NCI-H1417 (cell line): ENCODE measurements around the gene GLRX5.

ENCODE experiments used
- DNase-seq, 3 experiments: peaks; one replicate each; lab custom pipeline; 2025; lab: John Stamatoyannopoulos, UW

GLRX5 gene

DNA sequence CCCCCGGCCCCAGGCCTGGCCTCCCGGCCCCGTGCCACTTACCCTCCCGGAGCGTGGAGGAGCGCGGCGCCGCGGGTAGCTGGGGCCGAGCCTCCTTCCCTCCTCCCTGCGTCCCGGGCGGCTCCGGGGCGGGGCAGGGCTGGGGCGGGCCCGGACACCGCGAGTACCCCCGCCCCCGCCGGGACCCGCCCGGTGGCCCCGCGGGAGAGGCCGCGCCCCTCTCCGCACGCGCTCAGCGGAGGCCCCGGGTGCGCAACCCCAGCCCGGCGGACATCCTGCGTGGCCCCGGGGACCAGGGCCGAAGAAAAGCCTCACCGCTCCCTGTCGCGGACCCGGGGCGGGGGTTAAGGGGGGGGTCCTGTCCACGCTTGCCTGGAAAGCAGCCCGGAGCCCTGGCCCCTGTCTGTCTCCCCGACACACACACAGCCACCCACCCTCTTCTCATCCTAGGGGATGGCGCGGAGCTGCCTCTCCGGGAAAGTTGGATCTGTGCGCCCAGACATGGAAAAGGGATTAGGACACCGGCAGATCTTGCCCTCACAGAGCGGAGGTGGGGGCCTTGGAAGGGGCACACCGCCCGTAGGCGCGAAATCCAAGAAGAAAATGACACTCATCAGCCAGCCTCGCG lies 18.2 kb upstream of the GLRX5 start, which contains the start of gene SYNE3:
SYNE3 (minus strand) TSS at position 97 of the 628 bp plus-strand sequence. CDS start 40,829 bp downstream, outside the sequence.
- DNase-seq = peak; percentile 15 to 66 (median 64)

DNA sequence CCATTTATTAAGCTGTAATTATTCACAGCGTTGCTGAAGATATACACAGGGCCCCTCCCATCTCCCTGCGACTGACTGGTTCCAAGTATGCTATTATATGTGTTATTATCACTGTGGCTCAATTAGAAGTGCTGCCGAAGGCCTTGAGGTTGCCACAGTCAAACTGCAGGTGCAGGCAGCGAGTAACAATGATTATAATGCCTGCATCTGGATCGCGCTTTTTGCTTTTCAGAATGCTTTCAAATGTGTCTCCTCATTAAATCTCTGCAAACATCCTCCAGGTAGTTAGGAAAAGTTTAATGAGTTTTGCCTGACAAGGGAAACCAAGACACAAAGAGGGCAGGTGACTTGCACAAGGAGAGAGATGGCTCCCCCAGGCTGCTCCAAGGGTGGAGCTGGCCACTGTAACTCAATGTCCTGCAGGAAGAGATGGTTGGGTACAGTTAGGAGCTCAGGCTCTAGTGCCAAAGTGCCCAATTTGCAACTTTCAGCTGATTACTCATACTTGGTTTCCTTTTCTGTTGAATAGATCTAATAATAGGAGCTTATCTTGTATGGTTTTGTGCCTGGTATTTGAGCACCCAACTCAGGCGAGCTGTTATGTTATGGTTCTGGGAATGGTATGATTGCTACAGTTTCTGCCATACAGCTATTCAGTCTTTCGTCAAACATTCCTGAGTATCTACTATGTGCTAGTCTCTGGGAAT lies 16.7 kb upstream of the GLRX5 start:
- DNase-seq = peak in 2 of 3 experiments; percentile 77 to 94

DNA sequence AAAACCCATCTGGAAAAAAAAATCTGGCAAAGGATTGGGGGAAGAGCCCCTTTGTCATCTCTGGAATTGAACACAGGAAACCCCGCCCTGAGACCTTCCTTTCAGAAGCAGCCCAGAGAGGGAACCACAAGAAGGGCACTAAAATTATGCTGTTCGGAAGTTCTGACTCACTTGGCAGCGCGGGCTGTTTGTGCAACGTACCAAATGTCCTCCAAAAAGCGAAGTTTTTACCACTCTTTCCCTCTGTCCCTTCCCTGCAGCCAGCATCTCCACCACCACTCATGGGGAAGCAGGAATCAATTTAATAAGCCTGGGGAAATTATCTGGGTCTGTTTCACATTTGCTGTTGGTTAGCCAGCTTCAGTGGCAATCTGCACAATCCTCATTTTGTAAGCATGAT lies 15.2 kb upstream of the GLRX5 start:
- DNase-seq = no peak

DNA sequence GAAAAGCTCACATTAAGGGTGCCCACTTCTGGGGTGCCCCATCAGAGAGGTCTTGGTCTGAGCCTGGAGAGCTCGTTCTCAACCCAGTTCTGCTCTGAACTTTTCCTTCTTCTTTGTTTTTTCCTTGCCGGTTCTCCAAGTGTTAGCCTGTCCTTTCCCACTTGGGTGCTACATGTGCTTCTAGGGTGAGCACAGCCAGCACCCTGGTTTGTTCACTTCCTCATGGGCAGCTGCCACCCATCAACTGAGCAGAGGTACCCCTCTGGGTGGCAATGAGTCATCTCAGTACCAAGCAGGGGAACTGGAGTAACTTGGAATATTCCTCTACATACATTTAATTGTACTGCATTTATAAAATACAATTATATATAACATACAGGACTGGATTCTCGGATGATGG lies 14.5 kb upstream of the GLRX5 start:
- no peak for DNase-seq

DNA sequence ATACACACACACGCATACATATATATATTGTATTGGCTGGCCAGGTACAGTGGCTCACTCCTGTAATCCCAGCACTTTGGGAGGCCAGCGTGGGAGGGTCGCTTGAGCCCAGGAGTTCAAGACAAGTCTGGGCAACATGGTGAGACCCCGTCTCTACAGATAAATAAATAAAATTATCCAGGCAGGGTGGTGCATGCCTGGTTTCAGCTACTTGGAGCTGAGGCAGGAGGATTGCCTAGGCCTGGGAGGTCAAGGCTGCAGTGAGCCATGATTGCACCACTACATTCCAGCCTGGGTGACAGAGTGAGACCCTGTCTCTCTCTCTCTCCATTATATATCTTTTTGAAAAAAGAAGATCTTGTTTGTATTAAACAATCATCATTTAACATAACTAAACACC lies 13.8 kb upstream of the GLRX5 start:
- DNase-seq = no peak

DNA sequence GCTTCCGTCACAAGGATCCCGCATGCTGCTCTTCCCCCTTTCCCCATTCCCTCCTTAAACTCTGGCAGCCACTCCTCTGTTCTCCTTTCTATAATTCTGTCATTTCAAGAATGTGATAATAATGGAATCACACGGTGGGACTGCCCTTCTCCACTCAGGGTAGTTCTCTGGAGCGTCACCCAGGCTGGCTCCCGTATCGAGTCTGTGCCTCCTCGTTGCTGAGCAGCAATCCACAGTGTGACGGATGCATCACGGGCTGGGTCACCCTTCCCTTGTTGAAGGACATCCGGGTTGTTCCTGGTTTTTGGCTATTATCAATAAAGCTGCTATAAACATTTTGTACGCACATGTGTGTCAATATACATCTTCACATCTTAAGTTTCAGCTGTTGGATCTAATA lies 12.7 kb upstream of the GLRX5 start:
- DNase-seq = no peak

DNA sequence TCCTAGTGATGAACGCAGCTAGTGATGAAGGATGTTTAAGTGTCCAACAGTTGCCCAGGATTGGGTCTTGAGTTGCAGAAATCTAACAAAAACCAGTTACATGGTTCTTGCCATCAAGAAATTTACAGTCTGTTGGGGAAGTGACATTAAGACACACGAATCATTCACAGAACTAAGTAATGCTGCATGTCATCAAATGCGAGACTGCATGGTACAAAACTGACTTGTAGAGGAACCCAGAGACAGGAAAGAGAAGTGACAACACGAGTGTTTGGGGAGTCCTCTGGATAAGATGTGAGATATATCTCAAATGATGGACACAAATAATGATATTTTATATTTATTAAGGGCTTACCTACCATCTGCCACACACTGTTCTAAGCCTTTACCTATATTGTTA lies 12.3 kb upstream of the GLRX5 start:
- no peak for DNase-seq

DNA sequence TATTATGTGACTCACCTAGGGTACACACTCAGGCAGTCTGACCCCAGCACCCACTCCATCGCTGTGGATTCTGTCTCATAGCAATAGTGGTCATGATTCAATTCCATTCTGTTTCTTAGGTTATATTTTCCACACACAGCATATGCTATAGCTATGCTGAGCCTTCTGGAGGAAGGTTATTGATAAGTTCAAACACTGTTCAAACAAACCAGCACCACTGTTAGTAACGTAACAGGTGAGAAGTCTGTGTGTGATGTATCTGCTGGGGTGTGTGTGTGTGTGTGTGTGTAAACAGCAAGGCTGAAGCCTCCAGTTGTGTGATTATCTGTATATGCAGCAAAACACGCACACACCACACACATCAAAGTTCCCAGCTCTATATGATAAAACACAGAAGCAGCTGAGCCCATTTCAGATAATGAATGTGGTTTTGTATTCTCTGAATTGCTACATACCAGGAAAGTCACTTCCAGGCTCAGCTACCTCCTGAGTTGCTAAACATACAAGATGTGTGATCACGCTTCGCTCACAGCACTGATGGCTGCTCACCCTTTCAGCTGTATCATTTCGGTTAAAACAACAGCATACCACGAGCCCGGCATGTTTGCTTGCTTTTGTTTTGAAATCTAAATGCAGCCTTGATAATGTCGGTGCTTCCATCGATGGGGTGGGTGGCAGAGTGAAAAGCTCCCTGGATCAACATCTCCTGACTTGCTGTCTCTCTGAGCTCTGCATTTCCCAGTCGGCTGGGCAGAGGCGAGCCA lies 11.6 kb upstream of the GLRX5 start:
- DNase-seq = peak in 2 of 3 experiments; percentile 38 to 67

DNA sequence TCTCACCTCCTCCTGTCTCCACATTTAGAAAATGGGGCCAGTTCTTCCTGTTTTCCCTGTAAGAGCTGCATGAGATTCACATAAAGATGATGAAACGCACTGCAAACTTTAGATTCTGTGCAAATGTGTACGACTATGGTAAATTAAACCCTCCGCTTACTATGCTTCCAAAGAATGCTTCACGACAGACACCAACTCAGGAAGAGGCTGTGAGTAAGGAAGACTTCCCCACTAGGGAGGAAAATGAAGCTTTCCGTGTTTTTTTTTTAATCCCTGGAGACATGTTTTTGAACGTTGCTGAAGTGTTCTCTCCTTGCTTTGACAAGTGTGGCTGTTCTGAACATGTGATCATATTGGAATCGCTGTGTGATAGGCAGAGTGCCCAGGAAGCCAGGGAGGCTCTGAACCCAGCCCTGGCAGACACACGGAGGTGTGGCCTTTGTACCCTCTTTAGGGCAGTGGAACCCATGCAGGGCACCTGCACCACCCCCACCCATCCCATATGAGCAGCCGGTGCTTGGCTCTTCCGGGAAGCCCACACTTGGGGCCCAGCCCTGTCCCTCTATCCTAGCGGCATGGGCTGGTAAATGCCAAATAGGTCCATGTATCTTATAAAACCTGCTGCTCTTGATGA lies 10.9 kb upstream of the GLRX5 start:
- peak; percentile 38 to 67 (median 65) for DNase-seq

DNA sequence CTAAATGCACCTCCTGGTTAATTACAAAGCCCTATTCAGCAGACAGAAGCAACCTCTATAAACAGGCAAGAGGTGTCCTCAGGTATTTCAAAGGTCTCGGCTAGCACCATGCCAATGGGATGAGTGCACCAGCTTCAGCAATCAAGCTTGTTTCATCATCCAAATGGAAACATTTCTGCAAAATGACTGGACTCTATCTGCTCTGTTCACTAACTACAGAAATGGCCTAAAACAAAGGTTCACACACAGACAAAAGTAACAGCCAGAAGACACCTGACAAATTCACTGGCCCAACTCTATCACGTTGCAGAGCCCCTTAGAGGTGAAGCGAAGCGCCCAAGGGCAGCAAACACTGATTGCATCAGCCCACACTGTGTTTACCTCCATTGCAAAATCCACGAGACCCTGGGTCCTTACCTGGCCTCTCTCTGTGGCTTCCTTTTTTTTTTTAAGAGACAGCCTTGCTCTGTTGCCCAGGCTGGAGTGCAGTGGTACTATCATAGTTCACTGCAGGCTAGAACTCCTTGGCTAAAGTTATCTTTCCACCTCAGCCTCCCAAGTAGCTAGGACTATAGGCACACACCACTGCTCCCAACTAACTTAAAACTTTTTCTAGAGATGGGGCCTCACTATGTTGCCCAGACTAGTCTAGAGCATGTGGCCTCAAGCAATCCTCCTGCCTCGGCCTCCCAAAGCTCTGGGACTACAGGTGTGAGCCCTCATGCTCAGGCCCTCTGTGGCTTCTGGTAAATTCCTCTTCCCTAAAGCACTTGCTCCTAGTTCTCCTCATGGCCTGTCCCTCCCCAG lies 9.9 kb upstream of the GLRX5 start:
- peak in 1 of 3 experiments; percentile 15 for DNase-seq

DNA sequence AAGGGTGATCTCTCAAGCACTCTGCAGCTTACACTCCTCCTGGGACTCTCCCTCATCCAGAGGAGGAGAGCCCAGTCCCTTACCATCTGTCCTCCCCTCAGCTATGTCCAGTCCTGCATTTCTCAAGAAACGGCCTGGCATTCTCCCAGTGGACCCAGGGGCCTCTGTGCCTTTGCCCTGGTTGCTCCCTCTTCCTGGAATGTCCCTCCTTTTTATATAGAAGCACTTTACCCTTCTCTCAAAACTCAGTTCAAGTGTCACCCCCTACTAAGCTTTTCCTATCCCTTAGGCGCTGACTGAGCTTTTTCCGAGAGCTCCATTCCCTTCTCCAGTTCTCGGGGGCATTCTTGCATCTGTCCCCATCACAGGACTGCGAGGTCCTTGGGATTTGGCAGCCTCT lies 8.9 kb upstream of the GLRX5 start:
- no peak for DNase-seq

DNA sequence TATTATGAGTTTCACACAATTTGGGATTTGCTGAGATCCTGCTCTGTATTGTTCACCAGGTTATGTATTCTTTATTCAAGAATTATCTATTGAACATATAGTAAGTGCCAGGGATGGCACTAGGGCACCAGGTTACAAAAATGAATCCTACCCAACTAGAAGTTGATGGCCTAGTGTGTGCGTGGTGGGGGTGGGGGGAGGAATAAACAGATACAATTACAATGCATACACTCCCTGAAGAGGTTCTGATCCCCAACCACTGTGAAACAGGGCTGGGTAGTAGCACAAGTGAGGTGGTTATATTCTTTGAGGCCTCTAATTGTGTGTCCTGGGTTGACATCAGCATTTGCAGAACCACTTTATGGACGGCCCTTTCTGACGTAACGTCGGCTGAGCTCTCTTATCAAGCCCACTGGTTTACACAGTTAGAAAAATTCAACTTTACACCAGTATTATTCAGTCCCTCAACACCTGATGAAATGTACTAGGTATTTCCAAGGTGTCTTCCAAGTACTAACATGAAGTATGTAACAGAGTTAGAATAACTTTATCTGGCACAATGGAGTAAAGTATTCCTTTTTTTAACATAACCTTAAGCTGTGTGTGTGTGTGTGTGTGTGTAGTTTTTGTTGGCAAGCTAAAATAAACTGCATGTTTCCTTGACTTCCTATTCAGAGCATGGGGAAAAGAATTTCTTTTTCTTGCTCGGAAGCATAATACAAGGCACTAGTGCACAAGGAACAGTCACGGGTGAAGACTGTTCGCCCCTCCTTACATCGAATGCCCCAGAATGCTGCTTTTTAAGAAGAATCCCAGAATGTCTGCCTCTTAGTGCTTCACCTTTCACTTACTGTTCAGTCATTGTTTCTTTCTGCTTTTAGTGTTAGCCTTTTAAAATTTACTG lies 8.1 kb upstream of the GLRX5 start:
- peak in 1 of 3 experiments; percentile 29 for DNase-seq

DNA sequence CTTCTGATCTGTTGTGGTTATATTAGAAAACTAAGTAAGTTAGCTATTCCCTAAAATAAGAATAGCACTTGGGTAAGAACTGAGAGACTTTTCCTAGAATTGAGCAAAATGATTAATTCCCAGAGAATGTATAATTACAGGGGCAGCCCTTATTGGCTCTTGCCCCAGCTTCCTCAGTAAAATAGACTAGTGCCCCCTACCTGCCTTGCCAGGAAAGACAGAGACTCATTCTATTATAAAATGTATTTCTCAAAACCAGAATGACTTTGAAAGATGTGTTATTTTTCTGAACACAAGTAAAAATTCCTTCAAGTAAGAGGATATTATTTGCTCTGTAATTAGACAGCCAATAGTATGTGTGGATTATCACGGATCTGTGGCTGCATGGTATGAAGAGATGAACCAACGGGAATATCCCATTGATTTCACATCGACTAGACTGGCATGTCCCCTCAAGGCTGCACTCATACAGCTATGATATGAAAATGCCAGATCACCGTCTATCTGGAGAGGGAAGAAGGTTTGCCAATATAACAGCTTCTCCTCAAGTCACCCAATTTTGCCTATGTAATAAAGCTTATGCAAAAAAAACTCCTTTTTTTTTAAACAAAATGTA lies 7.4 kb upstream of the GLRX5 start:
- DNase-seq = peak; percentile 23 to 66 (median 32)

DNA sequence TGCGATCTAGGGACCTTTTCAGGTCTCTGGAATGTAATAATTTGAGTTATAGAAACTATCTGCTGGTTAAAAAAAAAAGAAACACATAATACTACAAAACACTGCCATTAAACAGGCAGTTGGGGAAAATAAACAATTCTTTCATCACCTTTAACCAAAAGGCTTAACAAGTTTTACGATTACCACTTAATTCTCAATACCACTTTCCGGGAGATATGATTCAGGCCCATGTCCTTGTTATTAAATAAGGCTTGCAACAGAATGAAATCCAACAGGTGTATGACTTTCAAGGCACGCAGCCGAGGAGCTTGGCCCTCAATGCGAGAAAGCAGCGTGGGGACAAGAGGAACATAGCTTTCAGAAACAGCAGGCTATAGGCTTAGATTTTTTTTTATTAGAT lies 5.6 kb upstream of the GLRX5 start:
- no peak for DNase-seq

DNA sequence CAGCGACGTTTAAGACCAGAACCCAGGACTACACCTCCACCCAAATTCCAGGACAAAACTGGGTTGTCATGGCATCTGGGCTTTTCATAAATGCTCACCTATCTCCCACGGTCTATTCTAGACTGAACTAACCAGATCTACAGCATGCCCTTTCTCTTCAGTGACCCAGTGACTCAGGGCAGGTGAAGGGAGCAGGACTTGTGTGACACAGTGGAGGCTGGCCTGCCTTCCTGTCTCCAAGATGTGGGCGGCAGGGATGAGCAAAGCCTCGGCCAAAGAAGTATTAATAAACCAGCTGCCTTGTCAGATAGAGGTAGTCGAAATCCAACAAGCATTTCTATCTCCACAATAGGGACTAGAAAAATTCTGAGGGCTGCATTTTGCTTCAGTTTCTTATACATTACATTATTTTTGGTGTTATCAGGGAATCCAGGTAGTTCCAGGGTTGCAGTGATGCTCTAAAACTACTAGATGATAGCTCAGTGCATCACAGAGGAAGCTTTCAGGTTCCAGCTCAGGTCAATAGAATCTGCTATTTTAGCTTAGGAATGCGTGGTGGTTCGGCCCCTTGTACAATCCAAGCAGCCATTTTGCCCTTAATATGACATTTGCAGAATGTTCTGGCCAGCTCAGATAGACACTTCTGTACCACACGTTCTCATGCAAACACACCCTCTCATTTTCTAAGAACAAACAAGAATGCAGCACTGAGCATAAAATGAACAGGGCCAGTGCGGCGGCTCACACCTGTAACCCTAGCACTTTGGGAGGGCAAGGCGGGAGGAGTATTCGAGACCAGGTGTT lies 4.2 kb upstream of the GLRX5 start:
- DNase-seq = no peak

DNA sequence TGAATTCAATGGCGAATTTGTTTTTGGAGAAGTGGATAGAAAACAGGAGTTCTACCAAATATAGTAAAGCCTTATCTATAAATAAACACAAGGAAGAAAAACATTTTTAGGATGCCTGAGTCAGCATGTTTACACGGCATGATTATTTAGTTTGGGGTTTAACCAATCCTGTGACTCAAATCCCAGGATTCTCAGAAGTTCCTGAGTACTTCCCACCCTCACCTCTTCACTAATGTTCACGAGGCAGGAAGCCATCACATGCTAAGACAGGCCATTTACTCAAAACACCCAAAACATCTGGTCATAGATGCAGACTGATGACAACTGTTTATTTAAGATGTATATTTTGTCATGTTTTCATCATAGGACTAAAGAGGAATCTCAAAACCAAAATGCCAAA lies 3.4 kb upstream of the GLRX5 start:
- DNase-seq = no peak

DNA sequence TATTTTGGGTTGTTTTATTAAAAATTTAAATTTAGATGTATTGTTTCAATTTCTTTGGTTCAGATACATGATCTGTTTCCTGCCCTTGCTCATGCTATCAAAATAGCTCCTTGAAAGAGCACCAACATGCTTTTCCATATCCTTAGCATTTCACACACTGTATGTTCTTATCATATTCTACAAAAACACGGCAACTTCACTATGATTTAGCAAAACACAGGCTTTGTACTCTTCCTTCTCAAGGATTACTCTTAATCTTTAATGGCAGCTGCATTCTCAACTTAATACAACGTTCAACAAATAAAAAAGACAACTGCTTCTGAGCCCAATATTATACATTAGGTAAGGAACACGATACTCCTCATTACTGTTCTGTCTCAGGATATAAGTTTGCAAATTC lies 2.9 kb upstream of the GLRX5 start:
- no peak for DNase-seq

DNA sequence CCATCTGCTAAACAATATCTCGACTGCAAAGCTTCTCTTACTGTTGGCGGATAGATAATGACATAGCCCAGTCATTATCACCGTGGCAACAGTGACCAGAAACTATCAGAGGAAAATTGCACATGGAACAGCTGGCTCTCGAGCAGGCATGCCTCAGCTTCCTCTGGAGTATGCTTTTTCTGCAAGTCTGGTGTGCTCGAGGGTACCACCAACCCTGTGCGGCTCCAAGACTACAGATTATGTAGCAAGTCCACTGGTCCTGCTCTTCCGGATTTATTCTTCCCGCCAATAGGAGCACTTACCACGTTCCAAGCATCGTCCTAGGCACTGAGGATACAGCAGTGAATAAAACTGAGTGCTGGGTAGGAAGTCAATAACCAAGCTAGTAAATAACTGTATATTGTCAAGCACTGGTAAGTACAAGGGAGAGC lies 1.4 kb upstream of the GLRX5 start:
- peak; percentile 33 to 94 (median 74) for DNase-seq

DNA sequence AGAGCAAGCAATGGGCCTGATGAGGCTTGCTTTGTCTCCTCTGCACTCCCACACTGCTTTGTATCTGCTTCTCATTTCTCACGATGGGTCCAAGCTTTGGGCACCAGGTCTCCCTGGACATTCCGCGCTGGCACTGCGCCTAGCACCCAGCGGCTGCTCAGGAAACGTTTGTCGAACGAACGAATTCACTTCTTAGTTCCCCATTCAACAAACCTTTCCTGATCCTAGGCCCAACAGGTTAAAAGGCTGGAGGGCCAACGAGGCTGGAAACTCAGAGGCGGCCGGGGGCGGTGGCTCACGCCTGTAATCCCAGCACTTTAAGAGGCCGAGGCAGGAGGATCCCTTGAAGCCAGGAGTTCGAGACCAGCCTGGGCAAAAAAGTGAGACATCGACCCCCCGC lies 1.0 kb upstream of the GLRX5 start:
- DNase-seq = peak in 1 of 3 experiments; percentile 54
